Cardiac fibroblast (primary cell): ENCODE results near the gene OR2A5.
"Not testable (repeated sequence)": the region's sequence is repeated elsewhere in the genome, so short reads cannot be mapped to it uniquely, and the experiment has no call there.

Experiments used
- DNase-seq, 2 donors: peaks; one replicate each; pipeline versions ENCODE4 v3.0.0 to v3.0.0-alpha.2; 2010; ENCODE audit warnings: low read depth in 2 of 2
- H3K4me3 ChIP-seq, 2 donors: replicated peaks in 1 of 2; 1 replicate in 1 of 2; 2 replicates in 1 of 2; pipeline ENCODE4 v1.5.1; 2011; ENCODE audit warnings: low read depth in 2 of 2, low read length in 2 of 2, mild to moderate bottlenecking in 2 of 2, moderate library complexity in 1 of 2
- CTCF ChIP-seq: IDR thresholded peaks from one replicate; pipeline ENCODE4 v1.5.1; 2011; ENCODE audit warnings: low read depth, mild to moderate bottlenecking, low read length, inconsistent platforms

Gene OR2A5

GRCh38 chr7:144048648-144049047 is at the start of gene OR2A5:
Gene OR2A5, plus strand, starts transcription at chr7:144048948. Its CDS starts 1,454 bp downstream, at chr7:144050402.
- no peak for TF ChIP-seq CTCF
- DNase-seq, result no peak
- H3K4me3 ChIP-seq, result no peak within 1 kb of the TSS

GRCh38 chr7:144000020-144000419 is 48.7 kb upstream of the OR2A5 start, which contains the start of gene OR6B1:
Gene OR6B1, plus strand, starts transcription at chr7:144000320. Its CDS starts 3,677 bp downstream, at chr7:144003997.
- DNase-seq, result no peak
- H3K4me3 ChIP-seq, result no peak within 1 kb of the TSS
- no peak for TF ChIP-seq CTCF

- DNase-seq, result peak in 1 of 2 donors; percentile 58
- no peak overlapping the region for H3K4me3 ChIP-seq
- no peak for TF ChIP-seq CTCF
These were observed 47.2 kb upstream of the OR2A5 start for GRCh38 chr7:144001543-144001942.

GRCh38 chr7:144004703-144005102 is 44.0 kb upstream of the OR2A5 start:
- DNase-seq, result no peak
- no peak overlapping the region for H3K4me3 ChIP-seq
- no peak for TF ChIP-seq CTCF

- DNase-seq, result no peak
- no peak for TF ChIP-seq CTCF
- H3K4me3 ChIP-seq, result no peak overlapping the region
These were observed 42.6 kb upstream of the OR2A5 start for GRCh38 chr7:144006029-144006691.

GRCh38 chr7:144006692-144007042 is 42.1 kb upstream of the OR2A5 start:
- no peak for TF ChIP-seq CTCF
- no peak overlapping the region for H3K4me3 ChIP-seq
- DNase-seq, result no peak

- no peak overlapping the region for H3K4me3 ChIP-seq
- no peak for TF ChIP-seq CTCF
- no peak for DNase-seq
These were observed 39.4 kb upstream of the OR2A5 start for GRCh38 chr7:144009361-144009760.

GRCh38 chr7:144010061-144010460 is 38.7 kb upstream of the OR2A5 start:
- not testable (repeated sequence) for H3K4me3 ChIP-seq, DNase-seq

- H3K4me3 ChIP-seq, DNase-seq: not testable (repeated sequence)
These were observed 37.9 kb upstream of the OR2A5 start for GRCh38 chr7:144010821-144011220.
